Fibroblast of pulmonary artery (primary cell): ENCODE data around the gene OR5AC2.

Source experiments
- DNase-seq: peaks from one replicate; pipeline ENCODE4 v3.0.0-alpha.2; 2010; ENCODE audit warnings: low read depth
- H3K4me3 ChIP-seq: replicated peaks from 2 replicates; pipeline ENCODE4 v1.5.1; 2011; ENCODE audit warnings: low read depth, mild to moderate bottlenecking, control low read depth, low read length, moderate library complexity
- TF ChIP-seq, protein P1 (sequence below): IDR thresholded peaks from 2 replicates; pipeline ENCODE4 v1.5.1; 2011; ENCODE audit warnings: mild to moderate bottlenecking, control low read depth, low read length, inconsistent platforms; ENCODE audit errors: missing control alignments

OR5AC2 gene

DNA sequence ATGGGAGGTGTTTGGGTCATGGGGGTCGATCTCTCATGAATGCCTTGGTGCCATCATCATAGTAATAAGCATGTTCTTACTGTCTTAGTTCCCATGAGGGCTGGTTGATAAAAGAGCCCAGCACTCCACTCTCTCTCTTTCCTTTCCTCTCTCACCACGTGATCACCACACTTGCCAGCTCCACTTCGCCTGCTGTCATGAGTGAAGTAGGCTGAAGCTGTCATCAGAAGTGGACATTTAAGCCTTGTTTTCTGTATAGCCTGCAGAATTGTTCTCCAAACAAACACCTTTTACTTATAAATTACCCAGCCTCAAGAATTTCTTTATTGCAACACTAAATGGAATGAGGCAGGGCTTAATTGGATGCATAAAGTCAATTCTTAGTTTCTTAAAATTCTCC lies 49.7 kb downstream of the OR5AC2 start:
- no peak overlapping the region for H3K4me3 ChIP-seq
- TF ChIP-seq, protein P1, sequence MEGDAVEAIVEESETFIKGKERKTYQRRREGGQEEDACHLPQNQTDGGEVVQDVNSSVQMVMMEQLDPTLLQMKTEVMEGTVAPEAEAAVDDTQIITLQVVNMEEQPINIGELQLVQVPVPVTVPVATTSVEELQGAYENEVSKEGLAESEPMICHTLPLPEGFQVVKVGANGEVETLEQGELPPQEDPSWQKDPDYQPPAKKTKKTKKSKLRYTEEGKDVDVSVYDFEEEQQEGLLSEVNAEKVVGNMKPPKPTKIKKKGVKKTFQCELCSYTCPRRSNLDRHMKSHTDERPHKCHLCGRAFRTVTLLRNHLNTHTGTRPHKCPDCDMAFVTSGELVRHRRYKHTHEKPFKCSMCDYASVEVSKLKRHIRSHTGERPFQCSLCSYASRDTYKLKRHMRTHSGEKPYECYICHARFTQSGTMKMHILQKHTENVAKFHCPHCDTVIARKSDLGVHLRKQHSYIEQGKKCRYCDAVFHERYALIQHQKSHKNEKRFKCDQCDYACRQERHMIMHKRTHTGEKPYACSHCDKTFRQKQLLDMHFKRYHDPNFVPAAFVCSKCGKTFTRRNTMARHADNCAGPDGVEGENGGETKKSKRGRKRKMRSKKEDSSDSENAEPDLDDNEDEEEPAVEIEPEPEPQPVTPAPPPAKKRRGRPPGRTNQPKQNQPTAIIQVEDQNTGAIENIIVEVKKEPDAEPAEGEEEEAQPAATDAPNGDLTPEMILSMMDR = no peak
- no peak for DNase-seq
